Upper lobe of left lung (tissue), 6 donors: ENCODE results near the gene KIF22. TPM values are rescaled to one million over a fixed set of nuclear protein-coding genes. Genes with fewer than 3 reads are reported as not detected.
A peak's percentile ranks its signal among the peaks of the same experiment; 100 is the strongest.

Experiments
- ATAC-seq, 2 donors: fragments of 200-7000 bp; cut with Tn5 transposase; one replicate each; pipeline ENCODE4 v1.9.1; 2022; ENCODE audit warnings: mild to moderate bottlenecking in 2 of 2, moderate library complexity in 2 of 2; ENCODE audit not compliant: low FRiP score in 2 of 2
- DNase-seq, 2 donors: peaks; one replicate each; pipeline ENCODE4 v3.0.0-alpha.2; 2019 to 2020
- H3K27ac ChIP-seq, 4 donors: fragments of 200-600 bp; sonication (generic); one replicate each; pipeline ENCODE4 v1.5.1; 2016 to 2019
- H3K27me3 ChIP-seq, 4 donors: fragments of 200-600 bp; sonication (generic); one replicate each; pipeline ENCODE4 v1.5.1; 2017 to 2019
- H3K36me3 ChIP-seq, 4 donors: fragments of 200-600 bp; sonication (generic); one replicate each; pipeline ENCODE4 v1.5.1; 2016 to 2019
- H3K4me1 ChIP-seq, 4 donors: fragments of 200-600 bp; sonication (generic); one replicate each; pipeline ENCODE4 v1.5.1; 2018 to 2019
- H3K4me3 ChIP-seq, 4 donors: fragments of 200-600 bp; sonication (generic); one replicate each; pipeline ENCODE4 v1.5.1; 2017 to 2019; ENCODE audit warnings: mild to moderate bottlenecking in 2 of 4, moderate library complexity in 1 of 4
- H3K9me3 ChIP-seq, 4 donors: fragments of 200-600 bp; sonication (generic); one replicate each; pipeline ENCODE4 v1.5.1; 2018 to 2019
- CTCF ChIP-seq, 6 experiments: fragments of 450-650 bp in 4 of 6; fragments of 200-600 bp in 2 of 6; sonication (generic) in 2 of 6; IDR thresholded peaks; one replicate each; pipeline ENCODE4 v1.5.1; 2016 to 2019; ENCODE audit warnings: antibody characterized with exemption in 6 of 6
- EP300 ChIP-seq, 4 donors: sonication (generic); formaldehyde crosslinking; IDR thresholded peaks; one replicate each; pipeline ENCODE4 v1.5.1; 2017; ENCODE audit warnings: antibody characterized with exemption in 4 of 4, control low read depth in 2 of 4
- POLR2A ChIP-seq, 4 donors: fragments of 450-650 bp; IDR thresholded peaks; one replicate each; pipeline ENCODE4 v1.5.1; 2016 to 2017; ENCODE audit warnings: antibody characterized with exemption in 4 of 4, mild to moderate bottlenecking in 2 of 4
- POLR2AphosphoS5 ChIP-seq, 2 donors: sonication (generic); formaldehyde crosslinking; IDR thresholded peaks; one replicate each; pipeline ENCODE4 v1.5.1; 2017; ENCODE audit warnings: antibody characterized with exemption in 2 of 2
- WGBS, 2 donors: methylation state at CpG; one replicate each; pipeline ENCODE4 v1.1.5; 2017 to 2018; 5-methylcytosine and 5-hydroxymethylcytosine counted together
- total RNA-seq, 6 donors: library from RNA; depleted of rRNA in 4 of 6; stranded (reverse); fragments of >200 nt in 4 of 6; gene quantifications; one replicate each; pipeline versions ENCODE4 v1.1.0 to v1.2.1, GENCODE V29; 2016 to 2021
- donor health status: DM: no; HTN: no; CAD: no; lungs with moderate emphysema.
- donor health status: DM: no; HTN: yes; CAD: no; lungs with severe emphysema.

KIF22 gene
- total RNA-seq, 6 donors from 2014 or later: 9.1 to 43.5 (median 26.6) TPM

- TF ChIP-seq POLR2AphosphoS5 (IDR thresholded peaks at IDR 0.05) (no peak), POLR2A (IDR thresholded peaks at IDR 0.05) (no peak), CTCF (IDR thresholded peaks at IDR 0.05) (no peak), EP300 (IDR thresholded peaks at IDR 0.05) (no peak)
- H3K4me1 ChIP-seq: peaks cover 0 to 9% (median 2%) of the 10 kb centered on the region in 4 donors
- no peak overlapping the region for H3K27ac ChIP-seq
- no peaks in the 10 kb centered on the region for H3K27me3 ChIP-seq
- no peak for DNase-seq
- H3K36me3 ChIP-seq: peaks cover 49 to 99% (median 92%) of the 10 kb centered on the region in 4 donors
- no peaks in the 10 kb centered on the region for H3K9me3 ChIP-seq
- ATAC-seq: no peak
- no peak overlapping the region for H3K4me3 ChIP-seq
- WGBS, 2 donors: 92 to 97% methylated on average over 5 to 9 of the region's 10 CpGs
These were observed 49.7 kb downstream of the KIF22 start for GRCh38 chr16:29840240-29840639.

- no peak for TF ChIP-seq CTCF (IDR thresholded peaks at IDR 0.05)
- WGBS, 2 donors: 87 to 95% methylated on average over 7 to 21 of the region's 23 CpGs
- Histone ChIP-seq H3K27ac (no peak overlapping the region), H3K36me3 (peaks cover 39 to 99% (median 93%) of the 10 kb centered on the region in 4 donors), H3K4me3 (no peak overlapping the region), H3K9me3 (no peaks in the 10 kb centered on the region), H3K4me1 (peaks cover 0 to 20% (median 9%) of the 10 kb centered on the region in 4 donors), H3K27me3 (no peaks in the 10 kb centered on the region)
- DNase-seq (peak in 1 of 2 donors; percentile 68), ATAC-seq (peak in 1 of 2 donors; percentile 15)
These were observed 51.1 kb downstream of the KIF22 start for GRCh38 chr16:29841631-29842030.

- peaks cover 44 to 99% (median 93%) of the 10 kb centered on the region in 4 donors for H3K36me3 ChIP-seq
- no peak for ATAC-seq
- peaks cover 0 to 20% (median 9%) of the 10 kb centered on the region in 4 donors for H3K4me1 ChIP-seq
- H3K4me3 ChIP-seq: no peak overlapping the region
- no peaks in the 10 kb centered on the region for H3K27me3 ChIP-seq
- TF ChIP-seq CTCF (IDR thresholded peaks at IDR 0.05): no peak
- TF ChIP-seq POLR2AphosphoS5 (IDR thresholded peaks at IDR 0.05): no peak
- no peak for TF ChIP-seq EP300 (IDR thresholded peaks at IDR 0.05)
- no peak for TF ChIP-seq POLR2A (IDR thresholded peaks at IDR 0.05)
- no peak for DNase-seq
- WGBS, 2 donors: 90 to 95% methylated on average over 5 to 9 of the region's 9 CpGs
- no peak overlapping the region for H3K27ac ChIP-seq
- no peaks in the 10 kb centered on the region for H3K9me3 ChIP-seq
These were observed 52.3 kb downstream of the KIF22 start for GRCh38 chr16:29842732-29843346.

- no peak overlapping the region for H3K4me3 ChIP-seq
- TF ChIP-seq POLR2A (IDR thresholded peaks at IDR 0.05) (no peak), CTCF (IDR thresholded peaks at IDR 0.05) (no peak), EP300 (IDR thresholded peaks at IDR 0.05) (no peak), POLR2AphosphoS5 (IDR thresholded peaks at IDR 0.05) (no peak)
- no peaks in the 10 kb centered on the region for H3K9me3 ChIP-seq
- 96 to 97% methylated on average over 8 of the region's 8 CpGs for WGBS, 2 donors
- DNase-seq (no peak), ATAC-seq (no peak)
- H3K36me3 ChIP-seq: peaks cover 45 to 96% (median 89%) of the 10 kb centered on the region in 4 donors
- peaks cover 0 to 20% (median 13%) of the 10 kb centered on the region in 4 donors for H3K4me1 ChIP-seq
- H3K27ac ChIP-seq: peak overlapping the region; percentile 12 to 61 (median 48)
- H3K27me3 ChIP-seq: no peaks in the 10 kb centered on the region
These were observed 53.4 kb downstream of the KIF22 start for GRCh38 chr16:29843931-29844330.
